Gastrocnemius medialis (tissue), 4 donors: ENCODE results near the gene FHOD1. TPM values are rescaled to one million over a fixed set of nuclear protein-coding genes. Genes with fewer than 3 reads are reported as not detected.

Source experiments
- ATAC-seq, 2 donors: fragments of 150-250 bp; one replicate each; pipeline ENCODE4 v1.9.1; 2016
- DNase-seq, 2 donors: peaks; one replicate each; pipeline ENCODE4 v3.0.0-alpha.2; 2019
- H3K27ac ChIP-seq, 4 donors: fragments of 200-600 bp; sonication (generic); 1 replicate in 1 of 4; 2 replicates in 3 of 4; pipeline ENCODE4 v1.5.1; 2016 to 2018; ENCODE audit warnings: mild to moderate bottlenecking in 2 of 4, moderate library complexity in 1 of 4
- H3K27me3 ChIP-seq, 3 donors: fragments of 200-600 bp; sonication (generic) in 2 of 3; 1 replicate in 1 of 3; 2 replicates in 2 of 3; pipeline versions ENCODE4 v1.5.1 to v1.6.0; 2016 to 2019; ENCODE audit warnings: mild to moderate bottlenecking in 1 of 3, moderate library complexity in 1 of 3
- H3K36me3 ChIP-seq, 2 donors: fragments of 200-600 bp; sonication (generic) in 1 of 2; one replicate each; pipeline ENCODE4 v1.5.1; 2017 to 2018
- H3K4me1 ChIP-seq, 2 donors: fragments of 200-600 bp; sonication (generic) in 1 of 2; one replicate each; pipeline ENCODE4 v1.5.1; 2016 to 2017; ENCODE audit warnings: mild to moderate bottlenecking in 2 of 2
- H3K4me3 ChIP-seq, 4 donors: fragments of 200-600 bp; sonication (generic) in 3 of 4; 1 replicate in 1 of 4; 2 replicates in 3 of 4; pipeline ENCODE4 v1.5.1; 2016 to 2019; ENCODE audit warnings: mild to moderate bottlenecking in 2 of 4
- H3K9me3 ChIP-seq, 3 donors: fragments of 200-600 bp; sonication (generic) in 2 of 3; 1 replicate in 1 of 3; 2 replicates in 2 of 3; pipeline ENCODE4 v1.5.1; 2016 to 2019
- CTCF ChIP-seq, 5 experiments: fragments of 450-650 bp in 3 of 5; fragments of 200-600 bp in 2 of 5; sonication (generic) in 2 of 5; IDR thresholded peaks in 4 of 5; conservative IDR thresholded peaks in 1 of 5; 1 replicate in 4 of 5; 2 replicates in 1 of 5; pipeline ENCODE4 v1.5.1; 2016 to 2019; ENCODE audit warnings: antibody characterized with exemption in 5 of 5, mild to moderate bottlenecking in 3 of 5, moderate library complexity in 3 of 5
- POLR2A ChIP-seq, 2 donors: fragments of 450-650 bp; IDR thresholded peaks; one replicate each; pipeline ENCODE4 v1.6.1; 2017; ENCODE audit warnings: antibody characterized with exemption in 2 of 2, mild to moderate bottlenecking in 2 of 2, moderate library complexity in 2 of 2
- in situ Hi-C, 4 donors: fragments of 200-750 bp; cut with MboI; loops; one replicate each; pipeline versions ENCODE4 v1.15.0 to v1.8.0; 2017; ENCODE audit warnings: low sequenced_read_pairs in 4 of 4
- intact Hi-C: fragments of 100-400 bp; cut with DNase I; formaldehyde crosslinking; loops from one replicate; pipeline ENCODE4 v1.15.1; 2023; ENCODE audit warnings: low total_unique reads
- total RNA-seq, 4 donors: library from RNA; depleted of rRNA; stranded (reverse); fragments of >200 nt; gene quantifications; one replicate each; pipeline versions ENCODE4 v1.1.0 to v1.2.3, GENCODE V29; 2016

Gene FHOD1
- total RNA-seq, 4 donors from 2014 or later = 26.3 to 65.3 (median 52.4) TPM

GRCh38 chr16:67237396-67238277 lies 9.6 kb downstream of the FHOD1 start:
- H3K27ac ChIP-seq = peak overlapping the region; percentile 94 to 99 (median 98)
- ATAC-seq (no peak), DNase-seq (no peak)
- no peaks in the 10 kb centered on the region for H3K9me3 ChIP-seq
- TF ChIP-seq POLR2A (IDR thresholded peaks at IDR 0.05) (no peak), CTCF (IDR thresholded peaks at IDR 0.05 in 4 of 5, conservative IDR thresholded peaks at IDR 0.05 in 1 of 5) (no peak)
- H3K4me1 ChIP-seq = peaks cover 43 to 44% of the 10 kb centered on the region in 2 donors
- in situ Hi-C loops (no loop called here), intact Hi-C loops (no loop called here)
- no peak overlapping the region for H3K4me3 ChIP-seq
- no peaks in the 10 kb centered on the region for H3K27me3 ChIP-seq
- H3K36me3 ChIP-seq = peaks cover 0 to 71% of the 10 kb centered on the region in 2 donors

DNA sequence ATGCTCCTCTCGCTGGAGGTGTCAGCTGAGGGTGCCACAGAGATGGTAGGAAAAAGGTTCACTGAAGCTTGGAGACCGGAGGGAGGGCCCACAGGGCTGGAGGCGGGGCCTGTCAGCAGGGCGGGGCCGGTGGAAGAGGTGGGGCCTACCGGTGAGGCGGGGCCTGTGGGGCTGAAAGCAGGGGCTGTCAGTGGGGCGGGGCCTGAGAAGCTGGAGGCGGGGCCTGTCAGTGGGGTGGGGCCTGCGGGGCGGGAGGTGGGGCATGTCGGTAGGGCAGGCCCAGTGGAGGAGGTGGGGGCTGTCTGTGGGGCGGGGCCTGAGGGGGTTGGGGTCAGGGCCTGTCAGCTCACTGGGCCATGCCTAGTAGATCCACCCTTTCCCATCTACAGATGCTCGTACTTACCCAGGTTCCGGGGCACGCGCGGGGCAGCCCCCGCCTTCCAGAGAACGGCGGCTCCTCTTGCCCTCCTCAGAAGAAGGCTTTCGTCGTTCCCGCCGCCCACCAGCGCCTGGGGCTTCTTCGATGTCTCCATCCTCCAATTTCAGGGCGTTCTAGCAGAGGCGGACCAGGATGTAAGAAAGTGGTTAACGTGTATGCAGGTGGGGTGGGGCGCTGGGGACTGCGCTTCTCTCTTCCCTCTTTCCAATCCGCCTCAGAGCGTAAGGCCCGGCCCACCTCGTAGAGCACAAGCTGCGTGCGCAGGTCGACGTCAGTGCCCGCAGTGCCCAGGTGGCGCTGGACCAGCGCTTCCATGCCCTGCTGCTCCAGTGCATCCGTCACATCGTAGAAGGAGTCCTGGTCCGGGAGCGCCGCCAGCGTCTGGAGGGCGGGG lies 10.5 kb downstream of the FHOD1 start:
- peak in 1 of 2 donors; percentile 18 for ATAC-seq
- peak; percentile 43 to 82 for DNase-seq
- intact Hi-C loops (no loop called here), in situ Hi-C loops (no loop called here)
- Histone ChIP-seq H3K36me3 (peaks cover 0 to 74% of the 10 kb centered on the region in 2 donors), H3K4me1 (peaks cover 34 to 35% of the 10 kb centered on the region in 2 donors), H3K27ac (peak overlapping the region; percentile 94 to 99 (median 98)), H3K4me3 (no peak overlapping the region), H3K9me3 (no peaks in the 10 kb centered on the region), H3K27me3 (no peaks in the 10 kb centered on the region)
- TF ChIP-seq POLR2A (IDR thresholded peaks at IDR 0.05) (no peak), CTCF (IDR thresholded peaks at IDR 0.05 in 4 of 5, conservative IDR thresholded peaks at IDR 0.05 in 1 of 5) (no peak)

DNA sequence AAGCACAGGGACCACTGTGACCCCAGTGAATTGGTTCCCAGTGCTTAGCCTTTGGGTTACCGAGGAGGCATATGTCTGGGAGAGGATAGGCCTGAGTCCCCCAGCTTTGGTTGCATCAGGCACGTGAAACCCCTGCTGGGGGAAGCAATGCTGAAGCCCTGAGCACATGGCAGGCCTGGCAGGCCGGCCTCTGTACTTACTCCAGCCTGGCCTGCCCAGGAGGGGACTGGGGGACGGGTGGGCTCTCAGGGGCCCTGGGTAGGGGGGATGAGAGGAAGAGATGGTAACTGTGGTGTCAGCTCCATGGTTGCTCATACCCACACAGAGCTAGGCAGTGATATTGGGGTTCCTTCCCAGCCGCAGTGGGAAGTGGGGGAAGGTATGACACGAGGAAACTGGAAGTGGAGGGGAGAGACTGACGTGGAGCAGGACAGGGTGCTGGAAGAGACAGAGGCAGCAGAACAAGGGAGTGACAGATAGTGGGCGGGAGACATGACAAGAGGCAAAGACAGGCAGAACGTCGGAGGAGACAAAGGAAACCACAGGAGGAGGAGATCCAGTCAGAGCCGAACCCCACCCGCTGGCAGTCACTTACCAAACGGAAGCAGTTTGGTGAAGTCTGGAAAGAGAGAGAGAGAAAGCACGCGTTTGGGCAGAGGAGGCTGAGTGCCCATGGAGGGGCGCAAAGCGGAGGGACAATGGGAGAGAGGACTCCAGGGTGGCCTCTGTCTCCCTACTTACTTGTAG lies 11.3 kb downstream of the FHOD1 start:
- no peak overlapping the region for H3K4me3 ChIP-seq
- in situ Hi-C loops = no loop called here
- DNase-seq = no peak
- no peaks in the 10 kb centered on the region for H3K27me3 ChIP-seq
- TF ChIP-seq CTCF (IDR thresholded peaks at IDR 0.05 in 4 of 5, conservative IDR thresholded peaks at IDR 0.05 in 1 of 5) (no peak), POLR2A (IDR thresholded peaks at IDR 0.05) (no peak)
- peaks cover 26 to 28% of the 10 kb centered on the region in 2 donors for H3K4me1 ChIP-seq
- peaks cover 0 to 82% of the 10 kb centered on the region in 2 donors for H3K36me3 ChIP-seq
- ATAC-seq = no peak
- H3K9me3 ChIP-seq = no peaks in the 10 kb centered on the region
- intact Hi-C loops = no loop called here
- peak overlapping the region; percentile 18 to 99 (median 95) for H3K27ac ChIP-seq

DNA sequence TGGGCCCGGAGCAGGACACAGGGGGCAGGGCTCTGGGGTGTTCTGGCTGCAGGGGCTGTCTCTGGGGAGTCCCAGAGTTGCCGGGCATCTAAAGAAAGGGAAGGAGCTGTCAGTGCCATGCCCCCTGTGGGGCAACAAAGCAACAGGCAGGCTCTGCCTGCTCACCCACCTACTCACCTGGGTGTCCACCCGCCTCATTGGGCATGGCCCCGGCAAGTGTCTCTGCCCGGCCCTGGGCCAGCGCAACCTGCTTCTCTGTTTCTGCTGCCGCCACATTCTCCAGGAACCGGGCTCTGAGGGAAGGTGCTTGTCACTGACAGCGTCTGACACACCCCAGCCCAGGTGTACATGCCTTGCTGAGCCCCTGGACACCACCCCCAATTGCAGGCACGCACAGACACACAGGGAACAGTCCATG lies 13.1 kb downstream of the FHOD1 start:
- intact Hi-C loops (no loop called here), in situ Hi-C loops (no loop called here)
- no peak overlapping the region for H3K4me3 ChIP-seq
- DNase-seq = no peak
- peak overlapping the region in 2 of 4 donors; percentile 30 to 48 for H3K27ac ChIP-seq
- H3K9me3 ChIP-seq = no peaks in the 10 kb centered on the region
- peaks cover 8 to 11% of the 10 kb centered on the region in 2 donors for H3K4me1 ChIP-seq
- no peak for ATAC-seq
- no peaks in the 10 kb centered on the region for H3K27me3 ChIP-seq
- TF ChIP-seq POLR2A (IDR thresholded peaks at IDR 0.05) (no peak), CTCF (IDR thresholded peaks at IDR 0.05 in 4 of 5, conservative IDR thresholded peaks at IDR 0.05 in 1 of 5) (no peak)
- H3K36me3 ChIP-seq = peaks cover 0 to 95% of the 10 kb centered on the region in 2 donors
